Measurements from ENCODE around the gene NR0B2.
"Not testable (repeated sequence)": the region's sequence is repeated elsewhere in the genome, so short reads cannot be mapped to it uniquely, and the experiment has no call there.

Gene NR0B2

GRCh38 chr1:26900001-26900814 is 13.6 kb downstream of the NR0B2 start, which contains the start of gene GPATCH3:
Gene GPATCH3 (minus strand): TSS chr1:26900467. CDS start chr1:26900442, 25 bp downstream.
- in situ Hi-C loops (cut with HindIII; ENCODE audit: low pct_ligation_motif_present, low pct_unique_long_range_greater_than_20kb, low sequenced_read_pairs): no loop called here
- peak; percentile 89 for DNase-seq

GRCh38 chr1:26897351-26897750 is 16.4 kb downstream of the NR0B2 start:
- in situ Hi-C loops (cut with HindIII; ENCODE audit: low pct_ligation_motif_present, low pct_unique_long_range_greater_than_20kb, low sequenced_read_pairs): no loop called here
- no peak for DNase-seq

GRCh38 chr1:26894263-26894662 is 19.5 kb downstream of the NR0B2 start:
- in situ Hi-C loops (cut with HindIII; ENCODE audit: low pct_ligation_motif_present, low pct_unique_long_range_greater_than_20kb, low sequenced_read_pairs): no loop called here
- no peak for DNase-seq

- in situ Hi-C loops (cut with HindIII; ENCODE audit: low pct_ligation_motif_present, low pct_unique_long_range_greater_than_20kb, low sequenced_read_pairs): no loop called here
- no peak for DNase-seq
Observed at GRCh38 chr1:26890467-26890796, 23.3 kb downstream of the NR0B2 start.

GRCh38 chr1:26889551-26890466 is 24.0 kb downstream of the NR0B2 start, which contains the start of gene GPN2:
Gene GPN2 (minus strand): TSS chr1:26890283. CDS start chr1:26890096, 187 bp downstream.
- in situ Hi-C loops (cut with HindIII; ENCODE audit: low pct_ligation_motif_present, low pct_unique_long_range_greater_than_20kb, low sequenced_read_pairs): loop anchor here (10.0 kb wide), 1 partner anchor 55 kb away; no protein-coding TSS in a partner anchor

GRCh38 chr1:26888231-26888630 is 25.5 kb downstream of the NR0B2 start:
- no peak for DNase-seq
- in situ Hi-C loops (cut with HindIII; ENCODE audit: low pct_ligation_motif_present, low pct_unique_long_range_greater_than_20kb, low sequenced_read_pairs): loop anchor here (10.0 kb wide), 1 partner anchor 53 kb away; no protein-coding TSS in a partner anchor

More at GRCh38 chr1:26889551-26890466, 24.0 kb downstream of the NR0B2 start, which contains the start of gene GPN2:
- DNase-seq: peak; percentile 66

- peak; percentile 49 for DNase-seq
- in situ Hi-C loops (cut with HindIII; ENCODE audit: low pct_ligation_motif_present, low pct_unique_long_range_greater_than_20kb, low sequenced_read_pairs): loop anchor here (10.0 kb wide), 1 partner anchor 52 kb away; no protein-coding TSS in a partner anchor
Observed at GRCh38 chr1:26887125-26887524, 26.6 kb downstream of the NR0B2 start.

GRCh38 chr1:26882696-26883463 is 30.9 kb downstream of the NR0B2 start:
- no peak for DNase-seq
- in situ Hi-C loops (cut with HindIII; ENCODE audit: low pct_ligation_motif_present, low pct_unique_long_range_greater_than_20kb, low sequenced_read_pairs): loop anchor here (10.0 kb wide), 1 partner anchor 48 kb away; no protein-coding TSS in a partner anchor

GRCh38 chr1:26881611-26882010 is 32.2 kb downstream of the NR0B2 start:
- in situ Hi-C loops (cut with HindIII; ENCODE audit: low pct_ligation_motif_present, low pct_unique_long_range_greater_than_20kb, low sequenced_read_pairs): loop anchor here (10.0 kb wide), 1 partner anchor 47 kb away; no protein-coding TSS in a partner anchor
- DNase-seq: not testable (repeated sequence)

- no peak for DNase-seq
- in situ Hi-C loops (cut with HindIII; ENCODE audit: low pct_ligation_motif_present, low pct_unique_long_range_greater_than_20kb, low sequenced_read_pairs): loop anchor here (10.0 kb wide), 1 partner anchor 45 kb away; no protein-coding TSS in a partner anchor
Observed at GRCh38 chr1:26879793-26880192, 34.0 kb downstream of the NR0B2 start.

GRCh38 chr1:26877326-26877725 is 36.4 kb downstream of the NR0B2 start:
- in situ Hi-C loops (cut with HindIII; ENCODE audit: low pct_ligation_motif_present, low pct_unique_long_range_greater_than_20kb, low sequenced_read_pairs): no loop called here
- no peak for DNase-seq

GRCh38 chr1:26874896-26875295 is 38.9 kb downstream of the NR0B2 start:
- in situ Hi-C loops (cut with HindIII; ENCODE audit: low pct_ligation_motif_present, low pct_unique_long_range_greater_than_20kb, low sequenced_read_pairs): no loop called here
- no peak for DNase-seq

- DNase-seq; in situ Hi-C loops (cut with HindIII; ENCODE audit: low pct_ligation_motif_present, low pct_unique_long_range_greater_than_20kb, low sequenced_read_pairs): not testable (repeated sequence)
Observed at GRCh38 chr1:26873097-26873496, 40.7 kb downstream of the NR0B2 start.

GRCh38 chr1:26864610-26865480 is 48.9 kb downstream of the NR0B2 start:
- in situ Hi-C loops (cut with HindIII; ENCODE audit: low pct_ligation_motif_present, low pct_unique_long_range_greater_than_20kb, low sequenced_read_pairs): no loop called here
- peak; percentile 96 for DNase-seq

GRCh38 chr1:26863685-26864077 is 50.1 kb downstream of the NR0B2 start:
- in situ Hi-C loops (cut with HindIII; ENCODE audit: low pct_ligation_motif_present, low pct_unique_long_range_greater_than_20kb, low sequenced_read_pairs): no loop called here

GRCh38 chr1:26862781-26863684 is 50.7 kb downstream of the NR0B2 start, which contains the start of gene SFN:
Gene SFN (plus strand): TSS chr1:26863149. CDS start chr1:26863213, 64 bp downstream.
- in situ Hi-C loops (cut with HindIII; ENCODE audit: low pct_ligation_motif_present, low pct_unique_long_range_greater_than_20kb, low sequenced_read_pairs): no loop called here
- DNase-seq: peak; percentile 60

More at GRCh38 chr1:26863685-26864077, 50.1 kb downstream of the NR0B2 start:
- no peak for DNase-seq

All from ACHN (cell line).